ENCODE data around the gene TBL1XR1.

Gene TBL1XR1

GRCh38 chr3:177135841-177136492, 61.3 kb downstream of the TBL1XR1 start:
- Histone ChIP-seq H3K4me3 (replicated peaks; ENCODE audit: low read depth, low read length) (no peak overlapping the region), H3K27me3 (replicated peaks; ENCODE audit: control insufficient read depth, insufficient read depth, low read length) (no peaks in the 10 kb centered on the region), H3K36me3 (ENCODE audit: control insufficient read depth, insufficient read depth, low read length) (no peaks in the 10 kb centered on the region; the same call in 1 of the 2 replicates)
- no peak for TF ChIP-seq CTCF (IDR thresholded peaks at IDR 0.05; ENCODE audit: insufficient read depth, low read length, poor library complexity, severe bottlenecking)
- no peak for DNase-seq (ENCODE audit: extremely low read depth, insufficient read length)

- H3K36me3 ChIP-seq (ENCODE audit: control insufficient read depth, insufficient read depth, low read length): no peaks in the 10 kb centered on the region; the same call in none of the 2 replicates
Measured at GRCh38 chr3:177134816-177135210, 62.5 kb downstream of the TBL1XR1 start.

GRCh38 chr3:177133860-177134815, 63.1 kb downstream of the TBL1XR1 start:
- Histone ChIP-seq H3K4me3 (replicated peaks; ENCODE audit: low read depth, low read length) (no peak overlapping the region), H3K27me3 (replicated peaks; ENCODE audit: control insufficient read depth, insufficient read depth, low read length) (no peaks in the 10 kb centered on the region), H3K36me3 (ENCODE audit: control insufficient read depth, insufficient read depth, low read length) (no peaks in the 10 kb centered on the region; the same call in none of the 2 replicates)
- no peak for TF ChIP-seq CTCF (IDR thresholded peaks at IDR 0.05; ENCODE audit: insufficient read depth, low read length, poor library complexity, severe bottlenecking)
- DNase-seq (ENCODE audit: extremely low read depth, insufficient read length): no peak

More at GRCh38 chr3:177134816-177135210, 62.5 kb downstream of the TBL1XR1 start:
- no peaks in the 10 kb centered on the region for H3K27me3 ChIP-seq (replicated peaks; ENCODE audit: control insufficient read depth, insufficient read depth, low read length)
- TF ChIP-seq CTCF (IDR thresholded peaks at IDR 0.05; ENCODE audit: insufficient read depth, low read length, poor library complexity, severe bottlenecking): no peak
- DNase-seq (ENCODE audit: extremely low read depth, insufficient read length): no peak
- no peak overlapping the region for H3K4me3 ChIP-seq (replicated peaks; ENCODE audit: low read depth, low read length)

GRCh38 chr3:177131927-177132636, 65.2 kb downstream of the TBL1XR1 start:
- TF ChIP-seq CTCF (IDR thresholded peaks at IDR 0.05; ENCODE audit: insufficient read depth, low read length, poor library complexity, severe bottlenecking): no peak
- H3K4me3 ChIP-seq (replicated peaks; ENCODE audit: low read depth, low read length): no peak overlapping the region
- no peaks in the 10 kb centered on the region; the same call in none of the 2 replicates for H3K36me3 ChIP-seq (ENCODE audit: control insufficient read depth, insufficient read depth, low read length)
- no peaks in the 10 kb centered on the region for H3K27me3 ChIP-seq (replicated peaks; ENCODE audit: control insufficient read depth, insufficient read depth, low read length)
- no peak for DNase-seq (ENCODE audit: extremely low read depth, insufficient read length)

- DNase-seq (ENCODE audit: extremely low read depth, insufficient read length): no peak
- no peaks in the 10 kb centered on the region for H3K27me3 ChIP-seq (replicated peaks; ENCODE audit: control insufficient read depth, insufficient read depth, low read length)
- H3K36me3 ChIP-seq (ENCODE audit: control insufficient read depth, insufficient read depth, low read length): no peaks in the 10 kb centered on the region; the same call in none of the 2 replicates
- H3K4me3 ChIP-seq (replicated peaks; ENCODE audit: low read depth, low read length): no peak overlapping the region
- TF ChIP-seq CTCF (IDR thresholded peaks at IDR 0.05; ENCODE audit: insufficient read depth, low read length, poor library complexity, severe bottlenecking): no peak
Measured at GRCh38 chr3:177127008-177127407, 70.3 kb downstream of the TBL1XR1 start.

All from GM06990 (cell line).